MM.1S (cell line): Measurements from ENCODE around the gene ROBO2.

Source experiments
- DNase-seq: peaks from one replicate; pipeline ENCODE4 v3.0.0-alpha.2; 2015
- H2AFZ ChIP-seq: fragments of 300-600 bp; sonication (generic); 2 replicates; pipeline ENCODE4 v1.6.0; 2016; ENCODE audit warnings: antibody characterized with exemption, low read length
- H3F3A ChIP-seq: fragments of 300-600 bp; sonication (generic); 2 replicates; pipeline ENCODE4 v1.6.1; 2016; ENCODE audit warnings: mild to moderate bottlenecking, antibody characterized with exemption, low read length, moderate library complexity, mixed read lengths; ENCODE audit not compliant: insufficient read depth
- H3K27ac ChIP-seq: fragments of 300-600 bp; sonication (generic); 2 replicates; pipeline ENCODE4 v1.5.1; 2016; ENCODE audit warnings: mild to moderate bottlenecking, low read length
- H3K27me3 ChIP-seq: fragments of 300-600 bp; sonication (generic); replicated peaks from 2 replicates; pipeline ENCODE4 v1.6.0; 2016; ENCODE audit warnings: low read length; ENCODE audit not compliant: insufficient read depth
- H3K36me3 ChIP-seq: fragments of 300-600 bp; sonication (generic); replicated peaks from 2 replicates; pipeline ENCODE4 v1.6.1; 2016; ENCODE audit warnings: mild to moderate bottlenecking, low read length, mixed read lengths; ENCODE audit not compliant: insufficient read depth
- H3K4me1 ChIP-seq: fragments of 300-600 bp; sonication (generic); 2 replicates; pipeline ENCODE4 v1.6.1; 2016; ENCODE audit warnings: low read length, mixed read lengths
- H3K4me2 ChIP-seq: fragments of 300-600 bp; sonication (generic); 2 replicates; pipeline ENCODE4 v1.6.0; 2016; ENCODE audit warnings: low read depth, low read length
- H3K4me3 ChIP-seq: fragments of 300-600 bp; sonication (generic); 2 replicates; pipeline ENCODE4 v1.5.1; 2016; ENCODE audit warnings: low read length, mixed read lengths
- H3K79me2 ChIP-seq: fragments of 300-600 bp; sonication (generic); 2 replicates; pipeline ENCODE4 v1.6.1; 2016; ENCODE audit warnings: mixed run types, low read length, mixed read lengths
- H3K9ac ChIP-seq: fragments of 300-600 bp; sonication (generic); 2 replicates; pipeline ENCODE4 v1.6.1; 2016; ENCODE audit warnings: low read length, mixed read lengths
- H3K9me2 ChIP-seq: fragments of 300-600 bp; sonication (generic); replicated peaks from 2 replicates; pipeline ENCODE4 v1.6.1; 2016; ENCODE audit warnings: mild to moderate bottlenecking, low read length, mixed read lengths; ENCODE audit not compliant: insufficient read depth
- H3K9me3 ChIP-seq: fragments of 300-600 bp; sonication (generic); replicated peaks from 2 replicates; pipeline ENCODE4 v1.6.1; 2016; ENCODE audit warnings: mild to moderate bottlenecking, low read length, mixed read lengths; ENCODE audit not compliant: insufficient read depth
- H4K20me1 ChIP-seq: fragments of 300-600 bp; sonication (generic); 2 replicates; pipeline ENCODE4 v1.6.1; 2016; ENCODE audit warnings: mild to moderate bottlenecking, low read length, moderate library complexity, mixed read lengths; ENCODE audit not compliant: insufficient read depth
- CTCF ChIP-seq: fragments of 300-600 bp; sonication (generic); IDR thresholded peaks from 2 replicates; pipeline ENCODE4 v1.5.1; 2016; ENCODE audit warnings: antibody characterized with exemption, low read length, mixed read lengths
- EZH2 ChIP-seq: fragments of 300-600 bp; sonication (generic); optimal IDR thresholded peaks from 2 replicates; pipeline ENCODE3; 2017; ENCODE audit warnings: low read depth, mild to moderate bottlenecking, antibody characterized with exemption, low read length, mixed read lengths
- EZH2phosphoT487 ChIP-seq: fragments of 300-600 bp; sonication (generic); IDR thresholded peaks from 2 replicates; pipeline ENCODE4 v1.6.1; 2018; ENCODE audit warnings: antibody characterized with exemption, low read length

Gene ROBO2

GRCh38 chr3:77376511-77376910 lies 336.6 kb downstream of the ROBO2 start:
- H3K4me1 ChIP-seq, result no peaks in the 10 kb centered on the region
- H2AFZ ChIP-seq, result no peak overlapping the region
- H3K27me3 ChIP-seq, result no peaks in the 10 kb centered on the region
- no peaks in the 10 kb centered on the region for H4K20me1 ChIP-seq
- no peak overlapping the region for H3K4me2 ChIP-seq
- no peaks in the 10 kb centered on the region for H3K79me2 ChIP-seq
- no peaks in the 10 kb centered on the region for H3K36me3 ChIP-seq
- no peaks in the 10 kb centered on the region for H3K9me2 ChIP-seq
- H3K4me3 ChIP-seq, result no peak overlapping the region
- no peak for DNase-seq
- H3K9ac ChIP-seq, result no peak overlapping the region
- no peaks in the 10 kb centered on the region for H3F3A ChIP-seq
- H3K9me3 ChIP-seq, result no peaks in the 10 kb centered on the region
- no peak overlapping the region for H3K27ac ChIP-seq
- TF ChIP-seq CTCF, result no peak
- no peak for TF ChIP-seq EZH2phosphoT487
- no peak for TF ChIP-seq EZH2

GRCh38 chr3:77377717-77378116 lies 337.8 kb downstream of the ROBO2 start:
- H3K4me3 ChIP-seq, result no peak overlapping the region
- H3K36me3 ChIP-seq, result no peaks in the 10 kb centered on the region
- H2AFZ ChIP-seq, result no peak overlapping the region
- H3F3A ChIP-seq, result no peaks in the 10 kb centered on the region
- no peak overlapping the region for H3K27ac ChIP-seq
- H3K79me2 ChIP-seq, result no peaks in the 10 kb centered on the region
- H3K4me1 ChIP-seq, result no peaks in the 10 kb centered on the region
- no peak overlapping the region for H3K9ac ChIP-seq
- H4K20me1 ChIP-seq, result no peaks in the 10 kb centered on the region
- no peaks in the 10 kb centered on the region for H3K9me3 ChIP-seq
- no peak for TF ChIP-seq EZH2phosphoT487
- no peak for TF ChIP-seq EZH2
- no peak for TF ChIP-seq CTCF
- H3K4me2 ChIP-seq, result no peak overlapping the region
- H3K27me3 ChIP-seq, result no peaks in the 10 kb centered on the region
- H3K9me2 ChIP-seq, result no peaks in the 10 kb centered on the region
- DNase-seq, result no peak

- Histone ChIP-seq H2AFZ (no peak overlapping the region), H3K4me2 (no peak overlapping the region), H3K4me3 (no peak overlapping the region)
Measured at GRCh38 chr3:77380136-77380535, 340.2 kb downstream of the ROBO2 start.

More at GRCh38 chr3:77380136-77380535, 340.2 kb downstream of the ROBO2 start:
- Histone ChIP-seq H3K27ac (no peak overlapping the region), H3K9me2 (no peaks in the 10 kb centered on the region), H4K20me1 (no peaks in the 10 kb centered on the region), H3K4me1 (no peaks in the 10 kb centered on the region), H3K9me3 (no peaks in the 10 kb centered on the region), H3K79me2 (no peaks in the 10 kb centered on the region), H3K27me3 (no peaks in the 10 kb centered on the region), H3K9ac (no peak overlapping the region), H3F3A (no peaks in the 10 kb centered on the region), H3K36me3 (no peaks in the 10 kb centered on the region)
- DNase-seq, result no peak
- TF ChIP-seq EZH2 (no peak), CTCF (no peak), EZH2phosphoT487 (no peak)
